ENCODE data around the gene CCDC83.

- TF ChIP-seq CTCF (IDR thresholded peaks at IDR 0.05; ENCODE audit: low read depth, low read length), result no peak
- TF ChIP-seq MYC (IDR thresholded peaks at IDR 0.05; ENCODE audit: low read depth, low read length), result no peak
- no peak for TF ChIP-seq POLR2A (IDR thresholded peaks at IDR 0.05; ENCODE audit: extremely low read depth, insufficient read length)
Observed at GRCh38 chr11:85821636-85822035, 33.5 kb upstream of the CCDC83 start.
